Measurements from ENCODE around the gene GJA10. TPM values are rescaled to one million over a fixed set of nuclear protein-coding genes. Genes with fewer than 3 reads are reported as not detected.

Gene GJA10
- total RNA-seq, 1 experiment from 2014 or later, result not detected

GRCh38 chr6:89858041-89858440 lies 36.2 kb upstream of the GJA10 start:
- no peak overlapping the region for H3K4me2 ChIP-seq (ENCODE audit: low read length)
- H3K9me2 ChIP-seq (replicated peaks; ENCODE audit: low read length), result no peaks in the 10 kb centered on the region
- DNase-seq (no peak), ATAC-seq (no peak)
- H4K20me1 ChIP-seq (ENCODE audit: low read length), result no peaks in the 10 kb centered on the region
- H3K79me2 ChIP-seq (ENCODE audit: low read length), result no peaks in the 10 kb centered on the region
- no peak overlapping the region for H3K9ac ChIP-seq (ENCODE audit: low read length)
- peaks cover 17% of the 10 kb centered on the region for H3K36me3 ChIP-seq (ENCODE audit: low read depth, low read length)
- CTCF ChIA-PET, result no interaction called here
- no peak overlapping the region for H3K4me3 ChIP-seq (ENCODE audit: low read length)
- BruUV-seq (replicated peaks), result no TSS peak
- TF ChIP-seq CTCF (conservative IDR thresholded peaks at IDR 0.05; ENCODE audit: low read depth, low read length) (no peak), EZH2phosphoT487 (IDR thresholded peaks at IDR 0.05; ENCODE audit: borderline replicate concordance, low read length) (no peak), EZH2 (IDR thresholded peaks at IDR 0.05; ENCODE audit: low read length, unreplicated experiment) (no peak)
- H3K9me3 ChIP-seq (ENCODE audit: low read length), result no peaks in the 10 kb centered on the region
- no peaks in the 10 kb centered on the region for H3K4me1 ChIP-seq (ENCODE audit: insufficient read depth, low read length)
- intact Hi-C loops (cut with micrococcal nuclease), result no loop called here
- no peaks in the 10 kb centered on the region for H3F3A ChIP-seq (ENCODE audit: low read length, unreplicated experiment)
- H2AFZ ChIP-seq (ENCODE audit: low read length), result no peak overlapping the region
- no peaks in the 10 kb centered on the region for H3K27me3 ChIP-seq (ENCODE audit: low read length)
- no peak overlapping the region for H3K27ac ChIP-seq (ENCODE audit: low read length)
- POLR2A ChIA-PET (ENCODE audit: unreplicated experiment), result no interaction called here

DNA sequence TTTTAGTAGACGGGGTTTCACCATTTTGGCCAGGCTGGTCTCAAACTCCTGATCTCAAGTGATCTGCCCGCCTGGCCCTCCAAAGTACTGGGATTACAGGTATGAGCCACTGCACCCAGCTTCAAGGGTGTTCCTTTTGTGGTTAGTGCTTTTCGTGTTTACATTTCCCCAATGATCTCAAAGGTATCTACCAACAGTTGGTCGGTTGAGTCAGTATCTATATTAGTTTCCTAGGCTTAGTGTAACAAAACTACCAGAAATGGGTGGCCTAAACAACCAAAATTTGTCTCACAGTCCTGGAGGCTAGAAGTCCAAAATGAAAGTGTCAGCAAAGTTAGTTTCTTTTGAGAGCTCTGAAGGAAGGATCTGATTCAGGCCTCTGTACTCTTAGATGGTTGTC lies 34.5 kb upstream of the GJA10 start:
- Histone ChIP-seq H3K27me3 (ENCODE audit: low read length) (no peaks in the 10 kb centered on the region), H2AFZ (ENCODE audit: low read length) (no peak overlapping the region), H3K9me2 (replicated peaks; ENCODE audit: low read length) (no peaks in the 10 kb centered on the region), H3K27ac (ENCODE audit: low read length) (no peak overlapping the region), H3K4me1 (ENCODE audit: insufficient read depth, low read length) (no peaks in the 10 kb centered on the region), H3K9me3 (ENCODE audit: low read length) (no peaks in the 10 kb centered on the region), H3K4me2 (ENCODE audit: low read length) (no peak overlapping the region), H3K36me3 (ENCODE audit: low read depth, low read length) (peaks cover 21% of the 10 kb centered on the region), H3F3A (ENCODE audit: low read length, unreplicated experiment) (no peaks in the 10 kb centered on the region), H3K4me3 (ENCODE audit: low read length) (no peak overlapping the region), H3K79me2 (ENCODE audit: low read length) (no peaks in the 10 kb centered on the region), H4K20me1 (ENCODE audit: low read length) (no peaks in the 10 kb centered on the region), H3K9ac (ENCODE audit: low read length) (no peak overlapping the region)
- no TSS peak for BruUV-seq (replicated peaks)
- no peak for TF ChIP-seq EZH2 (IDR thresholded peaks at IDR 0.05; ENCODE audit: low read length, unreplicated experiment)
- TF ChIP-seq EZH2phosphoT487 (IDR thresholded peaks at IDR 0.05; ENCODE audit: borderline replicate concordance, low read length), result no peak
- TF ChIP-seq CTCF (conservative IDR thresholded peaks at IDR 0.05; ENCODE audit: low read depth, low read length), result no peak
- ATAC-seq (no peak), DNase-seq (no peak)
- ChIA-PET POLR2A (ENCODE audit: unreplicated experiment) (no interaction called here), CTCF (no interaction called here)
- intact Hi-C loops (cut with micrococcal nuclease), result no loop called here

- no peaks in the 10 kb centered on the region for H3K4me1 ChIP-seq (ENCODE audit: insufficient read depth, low read length)
- ChIA-PET POLR2A (ENCODE audit: unreplicated experiment) (no interaction called here), CTCF (no interaction called here)
- H3K4me3 ChIP-seq (ENCODE audit: low read length), result no peak overlapping the region
- H2AFZ ChIP-seq (ENCODE audit: low read length), result no peak overlapping the region
- H3K4me2 ChIP-seq (ENCODE audit: low read length), result no peak overlapping the region
- H3K9me2 ChIP-seq (replicated peaks; ENCODE audit: low read length), result no peaks in the 10 kb centered on the region
- H3K9ac ChIP-seq (ENCODE audit: low read length), result no peak overlapping the region
- H3F3A ChIP-seq (ENCODE audit: low read length, unreplicated experiment), result no peaks in the 10 kb centered on the region
- H3K36me3 ChIP-seq (ENCODE audit: low read depth, low read length), result peaks cover 28% of the 10 kb centered on the region
- no peaks in the 10 kb centered on the region for H3K79me2 ChIP-seq (ENCODE audit: low read length)
- intact Hi-C loops (cut with micrococcal nuclease), result no loop called here
- BruUV-seq (replicated peaks), result no TSS peak
- DNase-seq, result no peak
- H3K27ac ChIP-seq (ENCODE audit: low read length), result no peak overlapping the region
- H3K27me3 ChIP-seq (ENCODE audit: low read length), result no peaks in the 10 kb centered on the region
- TF ChIP-seq EZH2phosphoT487 (IDR thresholded peaks at IDR 0.05; ENCODE audit: borderline replicate concordance, low read length) (no peak), CTCF (conservative IDR thresholded peaks at IDR 0.05; ENCODE audit: low read depth, low read length) (no peak), EZH2 (IDR thresholded peaks at IDR 0.05; ENCODE audit: low read length, unreplicated experiment) (no peak)
- no peaks in the 10 kb centered on the region for H3K9me3 ChIP-seq (ENCODE audit: low read length)
- no peaks in the 10 kb centered on the region for H4K20me1 ChIP-seq (ENCODE audit: low read length)
- no peak for ATAC-seq
Observed at GRCh38 chr6:89862273-89862672, 32.0 kb upstream of the GJA10 start.
